ACC112 (cell line): ENCODE results near the gene LYPD3.

Experiments
- H2AFZ ChIP-seq: fragments of 200-600 bp; sonication (generic); one replicate; pipeline ENCODE4 v1.6.0; 2017; ENCODE audit warnings: antibody characterized with exemption, low read length; ENCODE audit not compliant: unreplicated experiment
- H3K27ac ChIP-seq: fragments of 200-600 bp; sonication (generic); 2 replicates; pipeline ENCODE4 v1.5.1; 2014; ENCODE audit warnings: low read depth, mild to moderate bottlenecking, antibody characterized with exemption, low read length, moderate library complexity
- H3K27me3 ChIP-seq: fragments of 200-600 bp; sonication (generic); 2 replicates; pipeline ENCODE4 v1.6.1; 2014; ENCODE audit warnings: mild to moderate bottlenecking, antibody characterized with exemption, low read length, moderate library complexity, mixed read lengths; ENCODE audit not compliant: insufficient read depth
- H3K36me3 ChIP-seq: fragments of 200-600 bp; sonication (generic); 2 replicates; pipeline ENCODE4 v1.6.1; 2016; ENCODE audit warnings: mild to moderate bottlenecking, antibody characterized with exemption, low read length, moderate library complexity, mixed read lengths; ENCODE audit not compliant: insufficient read depth
- H3K4me1 ChIP-seq: fragments of 200-600 bp; sonication (generic); one replicate; pipeline ENCODE4 v1.6.1; 2016; ENCODE audit warnings: low read length, mixed read lengths; ENCODE audit not compliant: insufficient read depth, unreplicated experiment, control insufficient read depth
- H3K4me3 ChIP-seq: fragments of 200-600 bp; sonication (generic); 2 replicates; pipeline ENCODE4 v1.5.1; 2014; ENCODE audit warnings: mild to moderate bottlenecking, low read depth, low read length
- H3K79me2 ChIP-seq: fragments of 200-600 bp; sonication (generic); one replicate; pipeline ENCODE4 v1.6.0; 2016; ENCODE audit warnings: low read length; ENCODE audit not compliant: control insufficient read depth, unreplicated experiment, insufficient read depth

Gene LYPD3

DNA sequence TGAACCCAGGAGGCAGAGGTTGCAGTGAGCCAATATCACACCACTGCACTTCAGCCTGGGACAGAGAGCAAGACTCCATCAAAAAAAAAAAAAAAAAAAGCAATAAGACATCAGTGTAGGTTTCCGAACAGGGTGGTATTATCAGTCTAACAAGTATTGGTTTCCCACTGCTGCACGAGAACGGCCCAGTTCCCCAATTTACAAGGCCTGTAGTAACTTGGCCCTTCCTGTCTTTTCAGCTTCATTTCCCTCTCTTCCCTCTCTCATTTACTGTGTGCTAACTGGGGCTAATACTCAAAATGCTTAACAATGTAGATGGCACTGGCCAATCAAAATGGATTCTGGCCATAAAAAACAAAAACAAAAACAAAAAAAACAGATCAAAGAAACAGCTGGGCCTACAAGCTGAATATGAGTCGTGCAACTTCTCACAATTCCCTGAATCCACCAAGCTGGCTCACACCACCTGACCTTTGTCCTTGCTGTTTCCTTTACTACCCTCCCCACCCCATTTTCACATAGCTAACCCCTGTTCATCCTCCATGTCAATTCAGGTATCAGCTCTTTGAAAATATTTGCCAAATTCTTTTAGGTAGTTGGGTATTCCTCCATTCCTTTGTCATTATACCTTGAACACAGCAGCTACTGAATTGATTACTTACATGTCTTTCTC lies 48.3 kb downstream of the LYPD3 start:
- Histone ChIP-seq H3K4me1 (no peaks in the 10 kb centered on the region), H3K36me3 (no peaks in the 10 kb centered on the region), H3K79me2 (no peaks in the 10 kb centered on the region), H2AFZ (no peak overlapping the region), H3K27me3 (no peaks in the 10 kb centered on the region), H3K4me3 (no peak overlapping the region), H3K27ac (no peak overlapping the region)

- no peaks in the 10 kb centered on the region for H3K27me3 ChIP-seq
- H3K79me2 ChIP-seq = no peaks in the 10 kb centered on the region
- H2AFZ ChIP-seq = no peak within 1 kb of the TSS
- no peaks in the 10 kb centered on the region for H3K36me3 ChIP-seq
- H3K4me1 ChIP-seq = no peaks in the 10 kb centered on the region
- H3K27ac ChIP-seq = no peak within 1 kb of the TSS
- no peak within 1 kb of the TSS for H3K4me3 ChIP-seq
Measured at GRCh38 chr19:43414554-43414953, 50.9 kb downstream of the LYPD3 start, which contains the start of gene TEX101. TEX101 (plus strand) TSS chr19:43414890; CDS start chr19:43415920, 1,030 bp downstream.

GRCh38 chr19:43412441-43412840 lies 53.0 kb downstream of the LYPD3 start:
- Histone ChIP-seq H3K4me1 (no peaks in the 10 kb centered on the region), H3K4me3 (no peak overlapping the region), H3K36me3 (no peaks in the 10 kb centered on the region), H3K27ac (no peak overlapping the region), H3K27me3 (no peaks in the 10 kb centered on the region), H3K79me2 (no peaks in the 10 kb centered on the region), H2AFZ (no peak overlapping the region)
